Upper lobe of left lung (tissue), 4 donors: ENCODE measurements around the gene TOM1L2.

Experiments
- CTCF ChIP-seq, 6 experiments: fragments of 450-650 bp in 4 of 6; fragments of 200-600 bp in 2 of 6; sonication (generic) in 2 of 6; IDR thresholded peaks; one replicate each; pipeline ENCODE4 v1.5.1; 2016 to 2019; ENCODE audit warnings: antibody characterized with exemption in 6 of 6
- POLR2AphosphoS5 ChIP-seq, 2 donors: sonication (generic); formaldehyde crosslinking; IDR thresholded peaks; one replicate each; pipeline ENCODE4 v1.5.1; 2017; ENCODE audit warnings: antibody characterized with exemption in 2 of 2

GRCh38 chr17:17915183-17915582 lies 57.0 kb downstream of the TOM1L2 start:
- TF ChIP-seq CTCF (IDR thresholded peaks at IDR 0.05): no peak
- TF ChIP-seq POLR2AphosphoS5 (IDR thresholded peaks at IDR 0.05): no peak
